Measurements from ENCODE around the gene FARS2. TPM values are rescaled to one million over a fixed set of nuclear protein-coding genes. Genes with fewer than 3 reads are reported as not detected.

FARS2 gene
- total RNA-seq, 1 donor from 2014 or later, result 21.9 TPM

GRCh38 chr6:5217356-5217755 is 44.0 kb upstream of the FARS2 start:
- peaks cover 33% of the 10 kb centered on the region for H3K4me1 Mint-ChIP-seq (ENCODE audit: unreplicated experiment)
- no peak overlapping the region for H3K4me3 Mint-ChIP-seq
- no peak for DNase-seq (ENCODE audit: extremely low spot score, unreplicated experiment)
- H3K27ac Mint-ChIP-seq, result no peak overlapping the region
- peaks cover 9% of the 10 kb centered on the region for H3K36me3 Mint-ChIP-seq
- H3K27me3 Mint-ChIP-seq, result no peaks in the 10 kb centered on the region
- no peaks in the 10 kb centered on the region for H3K9me3 Mint-ChIP-seq
- TF ChIP-seq CTCF (conservative IDR thresholded peaks at IDR 0.05), result no peak

GRCh38 chr6:5219011-5219691 is 42.2 kb upstream of the FARS2 start:
- Mint-ChIP-seq H3K4me3 (no peak overlapping the region), H3K9me3 (no peaks in the 10 kb centered on the region), H3K4me1 (ENCODE audit: unreplicated experiment) (peaks cover 28% of the 10 kb centered on the region), H3K27me3 (no peaks in the 10 kb centered on the region), H3K27ac (no peak overlapping the region), H3K36me3 (peaks cover 4% of the 10 kb centered on the region)
- no peak for TF ChIP-seq CTCF (conservative IDR thresholded peaks at IDR 0.05)
- DNase-seq (ENCODE audit: extremely low spot score, unreplicated experiment), result no peak

DNA sequence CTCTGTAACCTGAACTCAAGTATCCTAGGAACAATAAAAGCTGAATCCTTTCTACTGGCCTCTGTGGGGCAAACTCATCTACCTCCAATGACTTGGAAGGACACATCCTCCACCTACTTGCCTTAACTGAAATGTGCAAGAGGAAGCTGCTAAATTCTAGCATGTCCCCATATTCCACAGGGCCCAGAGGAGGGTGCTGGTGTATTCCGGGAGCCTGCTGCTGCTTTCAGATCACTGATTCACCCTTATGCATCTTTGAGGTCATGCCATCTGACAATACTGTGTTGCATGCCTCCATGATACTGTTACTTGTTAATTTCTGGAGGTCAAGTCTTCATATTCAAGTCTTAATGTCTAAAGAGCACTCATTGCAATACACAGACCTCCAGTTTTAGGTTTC is 40.9 kb upstream of the FARS2 start:
- H3K27me3 Mint-ChIP-seq, result no peaks in the 10 kb centered on the region
- no peak overlapping the region for H3K4me3 Mint-ChIP-seq
- no peak overlapping the region for H3K27ac Mint-ChIP-seq
- no peak for TF ChIP-seq CTCF (conservative IDR thresholded peaks at IDR 0.05)
- H3K36me3 Mint-ChIP-seq, result peaks cover 4% of the 10 kb centered on the region
- no peaks in the 10 kb centered on the region for H3K9me3 Mint-ChIP-seq
- H3K4me1 Mint-ChIP-seq (ENCODE audit: unreplicated experiment), result peaks cover 15% of the 10 kb centered on the region
- no peak for DNase-seq (ENCODE audit: extremely low spot score, unreplicated experiment)

DNA sequence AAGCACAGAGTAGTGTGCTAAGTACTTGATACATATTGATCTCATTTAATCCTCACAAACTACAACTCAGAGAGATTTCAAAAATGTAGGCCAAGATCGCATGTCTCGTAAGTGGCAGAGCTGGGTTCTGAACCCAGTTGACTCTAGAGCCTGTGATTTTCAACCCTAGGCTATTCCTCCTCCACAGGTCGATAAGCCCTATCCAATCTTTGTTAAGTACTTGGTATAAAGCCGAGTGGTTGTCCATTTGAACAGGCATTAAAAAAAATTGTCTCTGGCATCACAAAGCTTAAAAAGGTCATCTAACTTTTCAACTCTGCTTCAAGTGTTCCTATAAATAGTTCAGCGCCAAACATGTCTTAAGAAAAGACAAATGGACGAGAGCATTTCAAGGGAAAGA is 38.0 kb upstream of the FARS2 start:
- Mint-ChIP-seq H3K4me3 (no peak overlapping the region), H3K4me1 (ENCODE audit: unreplicated experiment) (peaks cover 15% of the 10 kb centered on the region), H3K27me3 (no peaks in the 10 kb centered on the region), H3K9me3 (no peaks in the 10 kb centered on the region), H3K36me3 (peaks cover 10% of the 10 kb centered on the region), H3K27ac (no peak overlapping the region)
- DNase-seq (ENCODE audit: extremely low spot score, unreplicated experiment), result no peak
- TF ChIP-seq CTCF (conservative IDR thresholded peaks at IDR 0.05), result no peak

- no peak overlapping the region for H3K27ac Mint-ChIP-seq
- H3K36me3 Mint-ChIP-seq, result peaks cover 10% of the 10 kb centered on the region
- no peak overlapping the region for H3K4me3 Mint-ChIP-seq
- no peaks in the 10 kb centered on the region for H3K9me3 Mint-ChIP-seq
- H3K4me1 Mint-ChIP-seq (ENCODE audit: unreplicated experiment), result no peaks in the 10 kb centered on the region
- no peaks in the 10 kb centered on the region for H3K27me3 Mint-ChIP-seq
- DNase-seq (ENCODE audit: extremely low spot score, unreplicated experiment), result no peak
- no peak for TF ChIP-seq CTCF (conservative IDR thresholded peaks at IDR 0.05)
Observed at GRCh38 chr6:5229356-5229755, 32.0 kb upstream of the FARS2 start.
